Esophagus squamous epithelium (tissue), 5 donors: ENCODE results near the gene RPS24. TPM values are rescaled to one million over a fixed set of nuclear protein-coding genes. Genes with fewer than 3 reads are reported as not detected.

Experiments used
- DNase-seq: peaks from one replicate; lab custom pipeline; 2025; lab: John Stamatoyannopoulos, UW
- H3K27ac ChIP-seq, 4 donors: fragments of 200-600 bp; sonication (generic); one replicate each; pipeline ENCODE4 v1.5.1; 2016 to 2019; ENCODE audit warnings: mild to moderate bottlenecking in 1 of 4
- H3K27me3 ChIP-seq, 4 donors: fragments of 200-600 bp; sonication (generic); 1 replicate in 3 of 4; 2 replicates in 1 of 4; pipeline versions ENCODE4 v1.5.1 to v1.6.0; 2017 to 2021; ENCODE audit warnings: antibody characterized with exemption in 1 of 4
- H3K36me3 ChIP-seq, 3 donors: fragments of 200-600 bp; sonication (generic); one replicate each; pipeline ENCODE4 v1.5.1; 2016 to 2019
- H3K4me1 ChIP-seq, 3 donors: fragments of 200-600 bp; sonication (generic); one replicate each; pipeline ENCODE4 v1.5.1; 2017 to 2019
- H3K4me3 ChIP-seq, 4 donors: fragments of 200-600 bp; sonication (generic); 1 replicate in 3 of 4; 2 replicates in 1 of 4; pipeline ENCODE4 v1.5.1; 2016 to 2019; ENCODE audit warnings: mild to moderate bottlenecking in 2 of 4, moderate library complexity in 1 of 4
- H3K9me3 ChIP-seq, 3 donors: fragments of 200-600 bp; sonication (generic); one replicate each; pipeline ENCODE4 v1.5.1; 2016 to 2019
- CTCF ChIP-seq, 6 experiments: fragments of 450-650 bp in 4 of 6; fragments of 200-600 bp in 2 of 6; sonication (generic) in 2 of 6; IDR thresholded peaks; one replicate each; pipeline ENCODE4 v1.5.1; 2016 to 2019; ENCODE audit warnings: antibody characterized with exemption in 6 of 6, mild to moderate bottlenecking in 4 of 6, moderate library complexity in 4 of 6
- POLR2A ChIP-seq, 4 donors: fragments of 450-650 bp; IDR thresholded peaks; one replicate each; pipeline ENCODE4 v1.6.1; 2017; ENCODE audit warnings: antibody characterized with exemption in 4 of 4, mild to moderate bottlenecking in 4 of 4, moderate library complexity in 3 of 4
- WGBS, 2 donors: methylation state at CpG; one replicate each; pipeline ENCODE4 v1.1.5; 2018; 5-methylcytosine and 5-hydroxymethylcytosine counted together
- intact Hi-C: fragments of 100-400 bp; cut with DNase I; formaldehyde crosslinking; loops from one replicate; pipeline ENCODE4 v1.15.0; 2022
- total RNA-seq, 4 donors: library from RNA; depleted of rRNA; stranded (reverse); fragments of >200 nt; gene quantifications; one replicate each; pipeline ENCODE4 v1.1.0, GENCODE V29; 2016
- donor health status: DM: yes; HTN: yes; CAD: no.

RPS24 gene
- total RNA-seq, 4 donors from 2014 or later = 1,266 to 3,992 (median 2,440) TPM

GRCh38 chr10:78023741-78024140 lies 9.9 kb upstream of the RPS24 start:
- peaks cover 4 to 24% (median 12%) of the 10 kb centered on the region in 3 donors for H3K4me1 ChIP-seq
- intact Hi-C loops = loop anchor here (5.0 kb wide), 1 partner anchor 196 kb away; no protein-coding TSS in a partner anchor
- 98% methylated on average over 3 of the region's 3 CpGs for WGBS, 2 donors
- H3K27ac ChIP-seq = no peak overlapping the region
- TF ChIP-seq POLR2A (IDR thresholded peaks at IDR 0.05) (no peak), CTCF (IDR thresholded peaks at IDR 0.05) (no peak)
- peaks cover 24 to 80% (median 58%) of the 10 kb centered on the region in 3 donors for H3K36me3 ChIP-seq
- no peak for DNase-seq
- no peaks in the 10 kb centered on the region for H3K27me3 ChIP-seq
- H3K9me3 ChIP-seq = no peaks in the 10 kb centered on the region
- no peak overlapping the region for H3K4me3 ChIP-seq

GRCh38 chr10:78025685-78026364 lies 7.8 kb upstream of the RPS24 start:
- Histone ChIP-seq H3K9me3 (no peaks in the 10 kb centered on the region), H3K27me3 (no peaks in the 10 kb centered on the region), H3K36me3 (peaks cover 18 to 59% (median 39%) of the 10 kb centered on the region in 3 donors), H3K4me1 (peaks cover 6 to 33% (median 17%) of the 10 kb centered on the region in 3 donors), H3K4me3 (no peak overlapping the region), H3K27ac (no peak overlapping the region)
- TF ChIP-seq POLR2A (IDR thresholded peaks at IDR 0.05) (no peak), CTCF (IDR thresholded peaks at IDR 0.05) (no peak)
- DNase-seq = no peak
- intact Hi-C loops = no loop called here
- WGBS, 2 donors = 46 to 75% methylated on average over 8 of the region's 8 CpGs

- DNase-seq = no peak
- intact Hi-C loops = no loop called here
- WGBS, 2 donors = 42 to 44% methylated on average over 27 to 28 of the region's 36 CpGs
- peaks cover 0 to 30% (median 17%) of the 10 kb centered on the region in 3 donors for H3K36me3 ChIP-seq
- peaks cover 6 to 38% (median 17%) of the 10 kb centered on the region in 3 donors for H3K4me1 ChIP-seq
- H3K27ac ChIP-seq = peak overlapping the region; percentile 72 to 91 (median 86)
- H3K27me3 ChIP-seq = no peaks in the 10 kb centered on the region
- peak overlapping the region; percentile 61 to 99 (median 82) for H3K4me3 ChIP-seq
- TF ChIP-seq CTCF (IDR thresholded peaks at IDR 0.05) = no peak
- TF ChIP-seq POLR2A (IDR thresholded peaks at IDR 0.05) = no peak
- no peaks in the 10 kb centered on the region for H3K9me3 ChIP-seq
Observed at GRCh38 chr10:78028438-78029268, 5.0 kb upstream of the RPS24 start.

GRCh38 chr10:78029269-78030226 lies 4.1 kb upstream of the RPS24 start, which contains the start of gene POLR3A:
Gene POLR3A, minus strand, starts transcription at chr10:78029515. Its CDS starts 108 bp downstream, at chr10:78029407.
- peak within 1 kb of the TSS; percentile 72 to 91 (median 86) for H3K27ac ChIP-seq
- H3K36me3 ChIP-seq = peaks cover 0 to 21% (median 9%) of the 10 kb centered on the region in 3 donors
- intact Hi-C loops = no loop called here
- peak; percentile 71 to 86 (median 78) for TF ChIP-seq CTCF (IDR thresholded peaks at IDR 0.05)
- peak in 1 of 4 donors; percentile 24 for TF ChIP-seq POLR2A (IDR thresholded peaks at IDR 0.05)
- peak; percentile 87 for DNase-seq
- H3K27me3 ChIP-seq = no peaks in the 10 kb centered on the region
- no peaks in the 10 kb centered on the region for H3K9me3 ChIP-seq
- 0% methylated on average over 28 to 35 of the region's 35 CpGs for WGBS, 2 donors
- H3K4me1 ChIP-seq = peaks cover 7 to 43% (median 18%) of the 10 kb centered on the region in 3 donors
- peak within 1 kb of the TSS; percentile 61 to 99 (median 82) for H3K4me3 ChIP-seq
